PC-3 (cell line): Measurements from ENCODE around the gene FAN1. TPM values are rescaled to one million over a fixed set of nuclear protein-coding genes. Genes with fewer than 3 reads are reported as not detected.

Source experiments
- ATAC-seq: fragments of 200-7000 bp; cut with Tn5 transposase; 2 replicates; pipeline ENCODE4 v1.9.1; 2020; ENCODE audit warnings: mild to moderate bottlenecking, moderate library complexity
- BruUV-seq: library from RNA; stranded (reverse); fragments of 400-500 nt; replicated peaks from 2 replicates; lab custom pipeline; 2021; lab: Mats Ljungman, UMichigan
- CTCF ChIA-PET: fragments of 300-600 bp; sonication (Branson Sonifier 250); formaldehyde crosslinking; loops from one replicate; lab custom pipeline; 2022; ENCODE audit warnings: antibody characterized with exemption; lab: Charles Lee
- POLR2A ChIA-PET: fragments of 300-600 bp; sonication (Branson Sonifier 250); formaldehyde crosslinking; loops from one replicate; lab custom pipeline; 2022; ENCODE audit warnings: antibody characterized with exemption; ENCODE audit not compliant: unreplicated experiment; lab: Charles Lee
- DNase-seq: peaks from one replicate; pipeline ENCODE4 v3.0.0-alpha.2; 2015
- H2AFZ ChIP-seq: fragments of 300-600 bp; sonication (generic); 2 replicates; pipeline ENCODE4 v1.6.0; 2016; ENCODE audit warnings: antibody characterized with exemption, low read length
- H3F3A ChIP-seq: fragments of 300-600 bp; sonication (generic); one replicate; pipeline ENCODE4 v1.6.0; 2017; ENCODE audit warnings: antibody characterized with exemption, low read length, control low read depth, mild to moderate bottlenecking; ENCODE audit not compliant: unreplicated experiment
- H3K27ac ChIP-seq: fragments of 300-600 bp; sonication (generic); 2 replicates; pipeline ENCODE4 v1.5.1; 2016; ENCODE audit warnings: mild to moderate bottlenecking, low read length
- H3K27me3 ChIP-seq: fragments of 300-600 bp; sonication (generic); 2 replicates; pipeline ENCODE4 v1.6.1; 2016; ENCODE audit warnings: low read length, mixed read lengths
- H3K36me3 ChIP-seq: fragments of 300-600 bp; sonication (generic); 2 replicates; pipeline ENCODE4 v1.6.1; 2016; ENCODE audit warnings: low read depth, mixed run types, low read length, mixed read lengths
- H3K4me1 ChIP-seq: fragments of 300-600 bp; sonication (generic); 2 replicates; pipeline ENCODE4 v1.5.1; 2016; ENCODE audit warnings: low read length; ENCODE audit not compliant: insufficient read depth
- H3K4me2 ChIP-seq: fragments of 300-600 bp; sonication (generic); 2 replicates; pipeline ENCODE4 v1.6.0; 2016; ENCODE audit warnings: low read length
- H3K4me3 ChIP-seq: fragments of 300-600 bp; sonication (generic); 2 replicates; pipeline ENCODE4 v1.5.1; 2016; ENCODE audit warnings: mild to moderate bottlenecking, low read length, mixed read lengths
- H3K79me2 ChIP-seq: fragments of 300-600 bp; sonication (generic); 2 replicates; pipeline ENCODE4 v1.6.1; 2017; ENCODE audit warnings: low read length, mixed read lengths
- H3K9ac ChIP-seq: fragments of 300-600 bp; sonication (generic); 2 replicates; pipeline ENCODE4 v1.6.0; 2016; ENCODE audit warnings: mild to moderate bottlenecking, low read length
- H3K9me2 ChIP-seq: fragments of 300-600 bp; sonication (generic); replicated peaks from 2 replicates; pipeline ENCODE4 v1.6.1; 2016; ENCODE audit warnings: mixed run types, low read length, mixed read lengths
- H3K9me3 ChIP-seq: fragments of 300-600 bp; sonication (generic); 2 replicates; pipeline ENCODE4 v1.6.1; 2016; ENCODE audit warnings: low read length, mixed read lengths
- H4K20me1 ChIP-seq: fragments of 300-600 bp; sonication (generic); 2 replicates; pipeline ENCODE4 v1.6.1; 2016; ENCODE audit warnings: low read length, mixed read lengths
- CTCF ChIP-seq: fragments of 300-600 bp; sonication (generic); conservative IDR thresholded peaks from 2 replicates; pipeline ENCODE4 v1.5.1; 2017; ENCODE audit warnings: antibody characterized with exemption, low read depth, mild to moderate bottlenecking, low read length
- EZH2 ChIP-seq: fragments of 300-600 bp; sonication (generic); IDR thresholded peaks from one replicate; pipeline ENCODE4 v1.6.1; 2017; ENCODE audit warnings: antibody characterized with exemption, mild to moderate bottlenecking, low read length; ENCODE audit not compliant: unreplicated experiment
- EZH2phosphoT487 ChIP-seq: fragments of 300-600 bp; sonication (generic); IDR thresholded peaks from 2 replicates; pipeline ENCODE4 v1.6.1; 2018; ENCODE audit warnings: mild to moderate bottlenecking, antibody characterized with exemption, low read length, borderline replicate concordance
- intact Hi-C: fragments of 100-400 bp; cut with micrococcal nuclease; formaldehyde crosslinking; loops from 2 replicates; pipeline ENCODE4 v1.9.0; 2023
- total RNA-seq: library from RNA; depleted of rRNA; stranded (reverse); fragments of >200 nt; gene quantifications from 2 replicates; pipeline ENCODE4 v1.2.3, GENCODE V29; 2014

The FAN1 gene
- total RNA-seq, 1 experiment from 2014 or later: 16.4 TPM

- Histone ChIP-seq H3K27me3 (no peaks in the 10 kb centered on the region), H3K4me2 (no peak overlapping the region), H3K9me3 (no peaks in the 10 kb centered on the region), H3F3A (no peaks in the 10 kb centered on the region), H3K79me2 (no peaks in the 10 kb centered on the region), H3K36me3 (no peaks in the 10 kb centered on the region; the same call in 1 of the 2 replicates), H3K9me2 (no peaks in the 10 kb centered on the region), H4K20me1 (no peaks in the 10 kb centered on the region), H3K4me1 (no peaks in the 10 kb centered on the region), H3K27ac (no peak overlapping the region), H3K9ac (no peak overlapping the region), H2AFZ (no peak overlapping the region), H3K4me3 (no peak overlapping the region)
- ATAC-seq: no peak
- TF ChIP-seq EZH2 (no peak), EZH2phosphoT487 (no peak), CTCF (no peak)
- ChIA-PET CTCF (no interaction called here), POLR2A (no interaction called here)
- intact Hi-C loops: no loop called here
- BruUV-seq: no TSS peak
- no peak for DNase-seq
Measured at GRCh38 chr15:30979457-30979856, 75.7 kb downstream of the FAN1 start.

DNA sequence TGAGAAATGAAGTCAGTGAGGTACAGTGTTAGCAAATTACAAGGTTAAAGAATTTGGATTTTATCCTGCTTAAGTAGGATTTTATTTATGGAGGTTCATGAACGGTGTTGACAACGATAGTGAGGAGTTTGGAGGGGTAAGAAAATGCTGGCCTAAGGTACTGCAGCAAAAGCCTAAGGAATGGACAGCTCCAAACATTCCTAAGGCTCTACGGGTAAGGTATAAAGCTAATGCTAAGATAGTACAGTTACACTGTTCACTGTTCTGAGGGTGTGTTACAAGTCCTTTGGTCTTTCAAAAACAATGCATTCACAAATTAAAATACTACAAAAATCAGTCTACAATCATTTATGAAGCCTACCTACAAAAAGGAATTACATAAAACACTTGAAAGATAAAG, 80.4 kb downstream of the FAN1 start:
- H3K27me3 ChIP-seq: no peaks in the 10 kb centered on the region
- intact Hi-C loops: loop anchor here (5.0 kb wide), 1 partner anchor 52 kb away; no protein-coding TSS in a partner anchor
- 0 out of 2 replicates have a peak, but pooled peaks cover 4% of the 10 kb centered on the region for H3K79me2 ChIP-seq
- no peaks in the 10 kb centered on the region for H4K20me1 ChIP-seq
- H3K9ac ChIP-seq: no peak overlapping the region
- no peak for ATAC-seq
- POLR2A ChIA-PET: no interaction called here
- H3F3A ChIP-seq: no peaks in the 10 kb centered on the region
- H3K4me3 ChIP-seq: no peak overlapping the region
- H3K9me2 ChIP-seq: no peaks in the 10 kb centered on the region
- CTCF ChIA-PET: no interaction called here
- H3K27ac ChIP-seq: no peak overlapping the region
- H3K4me1 ChIP-seq: peaks cover 3% of the 10 kb centered on the region; the same call in 1 of the 2 replicates
- DNase-seq: no peak
- TF ChIP-seq EZH2phosphoT487 (no peak), EZH2 (no peak), CTCF (no peak)
- no peaks in the 10 kb centered on the region for H3K9me3 ChIP-seq
- no TSS peak for BruUV-seq
- no peaks in the 10 kb centered on the region; the same call in 1 of the 2 replicates for H3K36me3 ChIP-seq
- no peak overlapping the region for H3K4me2 ChIP-seq
- no peak overlapping the region for H2AFZ ChIP-seq

GRCh38 chr15:30984542-30984941, 80.8 kb downstream of the FAN1 start:
- no TSS peak for BruUV-seq
- H3K4me1 ChIP-seq: peaks cover 6% of the 10 kb centered on the region; the same call in 1 of the 2 replicates
- intact Hi-C loops: loop anchor here (5.0 kb wide), 1 partner anchor 52 kb away; no protein-coding TSS in a partner anchor
- H3K4me2 ChIP-seq: no peak overlapping the region
- no peaks in the 10 kb centered on the region for H3K27me3 ChIP-seq
- POLR2A ChIA-PET: no interaction called here
- TF ChIP-seq EZH2phosphoT487: no peak
- TF ChIP-seq EZH2: no peak
- H2AFZ ChIP-seq: no peak overlapping the region
- H3K79me2 ChIP-seq: 0 out of 2 replicates have a peak, but pooled peaks cover 4% of the 10 kb centered on the region
- ATAC-seq (no peak), DNase-seq (no peak)
- no peaks in the 10 kb centered on the region; the same call in 1 of the 2 replicates for H3K36me3 ChIP-seq
- H3K9me3 ChIP-seq: no peaks in the 10 kb centered on the region
- CTCF ChIA-PET: no interaction called here
- H3K9ac ChIP-seq: no peak overlapping the region
- no peaks in the 10 kb centered on the region for H3F3A ChIP-seq
- no peak overlapping the region for H3K4me3 ChIP-seq
- no peak overlapping the region for H3K27ac ChIP-seq
- no peaks in the 10 kb centered on the region for H4K20me1 ChIP-seq
- no peaks in the 10 kb centered on the region for H3K9me2 ChIP-seq
